ENCODE measurements around the gene PDIA2.

PDIA2 gene

GRCh38 chr16:316741-317464 lies 33.9 kb downstream of the PDIA2 start:
- TF ChIP-seq CTCF (IDR thresholded peaks at IDR 0.05), result no peak
- no peak overlapping the region for H3K4me3 ChIP-seq (ENCODE audit: low read depth in 1 of 2, low read length in 1 of 2)
- H3K27ac ChIP-seq, result no peak overlapping the region
- peaks cover 0 to 10% of the 10 kb centered on the region in 2 experiments for H3K4me1 ChIP-seq (ENCODE audit: control insufficient read depth in 1 of 2, insufficient read depth in 1 of 2, low read depth in 1 of 2, low read length in 1 of 2)
- no peaks in the 10 kb centered on the region for H3K27me3 ChIP-seq
- H3K36me3 ChIP-seq, result peaks cover 65% of the 10 kb centered on the region
- H3K9me3 ChIP-seq, result no peaks in the 10 kb centered on the region

GRCh38 chr16:317583-317982 lies 34.6 kb downstream of the PDIA2 start:
- H3K27me3 ChIP-seq, result no peaks in the 10 kb centered on the region
- H3K4me3 ChIP-seq (ENCODE audit: low read depth in 1 of 2, low read length in 1 of 2), result no peak overlapping the region
- H3K36me3 ChIP-seq, result peaks cover 63% of the 10 kb centered on the region
- peaks cover 2 to 16% of the 10 kb centered on the region in 2 experiments for H3K4me1 ChIP-seq (ENCODE audit: control insufficient read depth in 1 of 2, insufficient read depth in 1 of 2, low read depth in 1 of 2, low read length in 1 of 2)
- no peaks in the 10 kb centered on the region for H3K9me3 ChIP-seq
- no peak overlapping the region for H3K27ac ChIP-seq
- TF ChIP-seq CTCF (IDR thresholded peaks at IDR 0.05), result no peak

- Histone ChIP-seq H3K4me1 (ENCODE audit: control insufficient read depth in 1 of 2, insufficient read depth in 1 of 2, low read depth in 1 of 2, low read length in 1 of 2) (peaks cover 8 to 20% of the 10 kb centered on the region in 2 experiments), H3K4me3 (ENCODE audit: low read depth in 1 of 2, low read length in 1 of 2) (no peak overlapping the region), H3K27ac (no peak overlapping the region), H3K27me3 (no peaks in the 10 kb centered on the region), H3K9me3 (no peaks in the 10 kb centered on the region), H3K36me3 (peaks cover 53% of the 10 kb centered on the region)
- TF ChIP-seq CTCF (IDR thresholded peaks at IDR 0.05), result no peak
Observed at GRCh38 chr16:318628-319027, 35.7 kb downstream of the PDIA2 start.

GRCh38 chr16:320206-320605 lies 37.2 kb downstream of the PDIA2 start:
- H3K36me3 ChIP-seq, result peaks cover 39% of the 10 kb centered on the region
- no peak overlapping the region for H3K27ac ChIP-seq
- H3K27me3 ChIP-seq, result no peaks in the 10 kb centered on the region
- no peaks in the 10 kb centered on the region for H3K9me3 ChIP-seq
- peaks cover 24 to 36% of the 10 kb centered on the region in 2 experiments for H3K4me1 ChIP-seq (ENCODE audit: control insufficient read depth in 1 of 2, insufficient read depth in 1 of 2, low read depth in 1 of 2, low read length in 1 of 2)
- no peak overlapping the region for H3K4me3 ChIP-seq (ENCODE audit: low read depth in 1 of 2, low read length in 1 of 2)
- no peak for TF ChIP-seq CTCF (IDR thresholded peaks at IDR 0.05)

- H3K27ac ChIP-seq, result peak overlapping the region; percentile 57
- peaks cover 39% of the 10 kb centered on the region for H3K36me3 ChIP-seq
- no peak for TF ChIP-seq CTCF (IDR thresholded peaks at IDR 0.05)
- H3K4me3 ChIP-seq (ENCODE audit: low read depth in 1 of 2, low read length in 1 of 2), result no peak overlapping the region
- H3K4me1 ChIP-seq (ENCODE audit: control insufficient read depth in 1 of 2, insufficient read depth in 1 of 2, low read depth in 1 of 2, low read length in 1 of 2), result peaks cover 35 to 49% of the 10 kb centered on the region in 2 experiments
- H3K9me3 ChIP-seq, result no peaks in the 10 kb centered on the region
- H3K27me3 ChIP-seq, result no peaks in the 10 kb centered on the region
Observed at GRCh38 chr16:321532-321931, 38.6 kb downstream of the PDIA2 start.

Data from neutrophil (primary cell).